ENCODE data around the gene CMTM8. TPM values are rescaled to one million over a fixed set of nuclear protein-coding genes. Genes with fewer than 3 reads are reported as not detected.
"Not testable (repeated sequence)": the region's sequence is repeated elsewhere in the genome, so short reads cannot be mapped to it uniquely, and the experiment has no call there.

Gene CMTM8
- polyA plus RNA-seq, 3 donors = 9.2 to 10.8 (median 10.5) TPM

- no peak for DNase-seq
Observed at GRCh38 chr3:32373844-32374243, 135.4 kb downstream of the CMTM8 start.

- DNase-seq = peak; percentile 87
Observed at GRCh38 chr3:32374788-32375595, 136.5 kb downstream of the CMTM8 start.

GRCh38 chr3:32375596-32375930, 137.1 kb downstream of the CMTM8 start:
- DNase-seq = no peak

- DNase-seq = no peak
Observed at GRCh38 chr3:32376115-32376514, 137.6 kb downstream of the CMTM8 start.

- DNase-seq = no peak
Observed at GRCh38 chr3:32379831-32380500, 141.5 kb downstream of the CMTM8 start.

- no peak for DNase-seq
Observed at GRCh38 chr3:32381922-32382321, 143.4 kb downstream of the CMTM8 start.

- no peak for DNase-seq
Observed at GRCh38 chr3:32383136-32383711, 144.7 kb downstream of the CMTM8 start.

GRCh38 chr3:32384938-32385337, 146.5 kb downstream of the CMTM8 start:
- DNase-seq = peak; percentile 90

GRCh38 chr3:32387512-32387911, 149.0 kb downstream of the CMTM8 start:
- no peak for DNase-seq

- not testable (repeated sequence) for DNase-seq
Observed at GRCh38 chr3:32389577-32389976, 151.1 kb downstream of the CMTM8 start.

- peak; percentile 74 for DNase-seq
Observed at GRCh38 chr3:32391643-32392535, 153.4 kb downstream of the CMTM8 start, which contains the start of gene CMTM7. TSS of gene CMTM7 (plus strand) at chr3:32391853. CDS start at chr3:32391907, 54 bp downstream.

- peak; percentile 30 for DNase-seq
Observed at GRCh38 chr3:32392536-32393302, 154.2 kb downstream of the CMTM8 start.

GRCh38 chr3:32395496-32395895, 157.0 kb downstream of the CMTM8 start:
- DNase-seq = no peak

- DNase-seq = no peak
Observed at GRCh38 chr3:32397941-32398340, 159.5 kb downstream of the CMTM8 start.

GRCh38 chr3:32398531-32398930, 160.1 kb downstream of the CMTM8 start:
- DNase-seq = no peak

- DNase-seq = peak; percentile 66
Observed at GRCh38 chr3:32399030-32399620, 160.6 kb downstream of the CMTM8 start.

GRCh38 chr3:32401126-32401525, 162.6 kb downstream of the CMTM8 start:
- DNase-seq = no peak

- peak; percentile 84 for DNase-seq
Observed at GRCh38 chr3:32401556-32402081, 163.1 kb downstream of the CMTM8 start.

GRCh38 chr3:32403663-32404062, 165.2 kb downstream of the CMTM8 start:
- DNase-seq = no peak

GRCh38 chr3:32404714-32405113, 166.2 kb downstream of the CMTM8 start:
- DNase-seq = no peak
